SHP77 treated with DMSO at 0.1 percent for 48 hours (cell line): ENCODE measurements around the gene IRF9.

Source experiments
- DNase-seq: peaks from one replicate; lab custom pipeline; 2025; lab: John Stamatoyannopoulos, UW

Gene IRF9

DNA sequence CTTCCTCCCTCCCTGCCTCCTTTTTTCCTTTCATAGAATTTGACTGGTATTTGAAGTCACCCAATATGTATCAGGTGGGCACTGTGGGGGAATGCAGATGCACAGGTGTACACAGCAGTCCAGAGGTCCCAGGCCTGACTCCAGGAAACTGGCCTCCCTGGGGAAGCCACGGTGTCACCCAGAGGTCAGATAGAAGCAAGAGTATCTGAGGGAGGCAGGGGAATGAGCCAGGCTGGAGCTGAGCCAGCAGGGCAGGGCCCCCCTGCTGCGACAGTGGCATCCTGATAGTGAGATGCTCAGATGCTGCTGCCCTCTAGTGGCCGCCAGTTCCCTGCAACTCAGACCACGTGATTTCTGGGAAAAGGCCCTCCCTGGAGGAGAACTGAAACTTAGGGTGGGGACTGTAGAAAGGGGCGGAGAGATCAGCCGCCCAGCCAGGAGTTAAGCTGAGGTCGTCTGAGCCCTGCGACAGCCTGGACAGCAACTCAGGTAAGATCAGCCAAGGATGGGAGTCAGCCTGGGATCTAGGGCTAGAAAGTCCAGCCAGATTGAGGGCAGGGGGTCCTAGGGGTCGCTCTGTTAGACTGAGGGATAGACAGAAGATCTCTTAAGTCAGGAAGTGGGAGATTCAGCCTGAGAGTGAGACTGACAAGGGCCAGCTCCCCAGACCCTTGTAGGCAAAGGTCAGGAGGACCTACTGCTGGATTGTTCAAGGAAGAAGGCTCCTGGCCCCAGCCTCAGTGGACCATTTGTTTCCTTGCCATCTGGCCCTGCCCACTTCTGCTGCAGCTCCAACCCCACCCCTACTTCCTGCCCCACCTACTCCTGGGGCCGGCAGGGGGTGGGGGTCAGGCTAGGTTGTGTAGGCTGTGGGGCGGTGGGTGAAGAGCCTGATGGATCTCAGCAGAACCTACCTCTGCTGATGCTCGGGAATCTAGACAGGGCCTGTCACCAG is at the start of gene IRF9:
IRF9 (plus strand) TSS at position 416 of the 955 bp plus-strand sequence. CDS start 880 bp downstream, outside the sequence.
- peak; percentile 97 for DNase-seq

DNA sequence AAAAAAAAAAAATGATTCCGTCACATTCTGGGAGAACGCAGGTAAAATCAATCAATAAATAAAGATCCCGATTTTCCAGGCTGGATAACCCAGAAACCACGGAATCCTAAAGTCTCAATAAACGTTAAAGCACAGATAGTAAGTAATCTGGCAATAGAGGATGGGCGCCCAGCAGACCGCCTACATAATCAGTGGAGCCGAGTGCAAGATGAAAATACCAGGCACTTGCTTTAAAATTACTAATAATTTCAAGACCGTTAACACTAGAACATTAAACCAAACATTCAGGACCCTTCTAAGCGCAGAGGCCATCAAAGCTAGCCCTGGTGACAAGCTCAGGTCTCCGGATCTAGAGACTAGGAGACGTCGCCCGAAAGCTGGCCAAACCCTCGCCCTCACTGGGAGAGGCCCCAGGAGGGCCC is 47.7 kb upstream of the IRF9 start:
- DNase-seq = peak; percentile 50

- peak; percentile 98 for DNase-seq
These were observed 47.1 kb upstream of the IRF9 start for GRCh38 chr14:24113801-24114531.

DNA sequence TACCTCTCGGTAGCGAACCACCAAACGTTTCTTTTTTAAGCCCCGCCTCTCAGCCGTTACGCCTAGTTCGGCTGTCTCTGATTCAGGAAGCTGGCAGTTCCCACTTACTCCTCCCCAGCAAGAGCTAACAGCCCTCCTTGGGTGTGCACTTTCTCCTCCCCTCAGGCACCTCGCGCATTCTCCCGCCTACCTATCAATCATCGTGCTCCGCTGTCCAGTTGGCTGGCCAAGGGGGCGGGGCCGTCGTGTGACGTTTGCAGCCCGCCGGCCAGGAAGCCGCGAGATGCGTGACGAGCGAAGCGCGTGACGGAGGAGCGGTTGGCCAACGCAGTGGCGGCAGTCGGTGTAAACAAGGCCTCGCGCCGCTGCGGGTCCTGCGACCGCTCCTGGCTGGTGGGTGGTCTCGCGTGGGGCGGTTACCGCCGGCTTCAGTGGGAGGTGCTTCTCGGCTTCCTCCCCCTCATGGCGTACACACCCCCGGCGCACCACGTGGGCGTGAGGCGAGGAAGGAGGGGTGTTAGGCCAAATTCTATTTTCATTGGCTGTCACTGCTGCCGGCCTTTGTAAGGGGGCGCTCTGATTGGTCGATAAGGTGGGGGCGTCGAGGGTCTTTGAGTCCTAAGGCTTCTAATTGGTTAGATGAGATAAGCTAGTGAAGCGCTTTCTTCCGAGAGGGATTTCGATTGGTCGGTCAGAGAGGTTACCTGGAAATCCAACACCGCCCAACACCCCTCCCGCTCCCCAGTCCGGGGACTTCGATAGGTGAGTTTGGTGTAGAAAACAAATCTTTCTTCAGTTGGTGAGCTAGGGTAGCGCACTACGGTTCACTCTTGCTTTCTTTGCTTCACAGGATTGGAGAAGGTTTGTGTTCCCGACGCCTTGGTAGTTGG is 46.3 kb upstream of the IRF9 start, which contains the start of the genes DCAF11 and NRL:
DCAF11 (plus strand) TSS at position 246 of the 890 bp plus-strand sequence. CDS start 818 bp downstream, outside the sequence.
NRL (minus strand) TSS at position 418 of the 890 bp plus-strand sequence. CDS start 32,101 bp downstream, outside the sequence.
- DNase-seq = peak; percentile 100

GRCh38 chr14:24115422-24116127 is 45.5 kb upstream of the IRF9 start:
- no peak for DNase-seq

DNA sequence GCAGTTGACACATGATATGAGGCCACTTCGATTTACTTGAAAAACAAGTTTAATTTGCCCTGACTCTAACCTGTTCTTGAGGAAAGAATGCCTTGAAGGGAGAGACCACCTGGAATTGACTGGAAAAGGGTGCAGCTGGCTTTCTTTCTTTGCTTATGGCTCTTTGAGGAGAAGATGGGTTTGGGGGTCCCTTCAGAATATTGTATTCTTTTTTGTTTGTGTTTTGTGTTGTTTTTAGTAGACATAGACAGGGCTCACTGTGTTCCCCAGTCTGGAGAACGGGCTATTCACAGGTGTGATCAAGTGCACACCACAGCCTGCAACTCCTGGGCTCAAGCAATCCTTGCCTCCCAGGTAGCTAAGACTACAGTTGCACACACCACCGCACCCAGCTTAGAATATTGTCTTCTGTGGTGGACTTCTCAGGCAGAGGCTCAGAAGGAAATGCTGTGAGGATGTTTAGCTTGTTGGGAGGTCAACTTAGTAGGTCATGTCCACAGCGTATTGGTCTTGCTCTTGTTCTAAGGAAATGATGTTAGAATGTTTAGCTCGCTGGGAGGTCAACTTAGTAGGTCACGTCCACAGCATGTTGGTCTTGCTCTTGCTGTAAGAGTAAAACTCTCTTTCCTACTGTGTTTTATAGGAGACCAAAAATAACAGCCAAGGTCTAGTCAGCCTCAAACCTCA is 44.8 kb upstream of the IRF9 start:
- DNase-seq = no peak

GRCh38 chr14:24117179-24117578 is 43.9 kb upstream of the IRF9 start:
- DNase-seq = no peak

DNA sequence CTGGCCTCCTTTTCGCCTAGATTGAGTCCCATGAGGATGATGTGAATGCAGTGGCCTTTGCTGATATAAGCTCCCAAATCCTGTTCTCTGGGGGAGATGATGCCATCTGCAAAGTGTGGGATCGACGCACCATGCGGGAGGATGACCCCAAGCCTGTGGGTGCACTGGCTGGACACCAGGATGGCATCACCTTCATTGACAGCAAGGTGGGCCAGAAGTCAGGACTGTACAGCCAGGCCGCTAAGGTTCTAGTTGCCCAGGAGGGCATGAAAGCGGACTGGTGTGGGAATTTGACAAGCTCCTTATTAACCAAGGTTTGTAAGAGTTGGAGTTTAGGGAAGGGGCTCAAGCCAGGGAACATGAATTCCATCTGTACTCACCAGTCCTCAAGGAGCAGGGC is 41.4 kb upstream of the IRF9 start:
- no peak for DNase-seq

GRCh38 chr14:24121210-24121609 is 39.9 kb upstream of the IRF9 start:
- no peak for DNase-seq

- DNase-seq = no peak
These were observed 38.6 kb upstream of the IRF9 start for GRCh38 chr14:24122416-24122815.

- no peak for DNase-seq
These were observed 38.2 kb upstream of the IRF9 start for GRCh38 chr14:24122898-24123297.

DNA sequence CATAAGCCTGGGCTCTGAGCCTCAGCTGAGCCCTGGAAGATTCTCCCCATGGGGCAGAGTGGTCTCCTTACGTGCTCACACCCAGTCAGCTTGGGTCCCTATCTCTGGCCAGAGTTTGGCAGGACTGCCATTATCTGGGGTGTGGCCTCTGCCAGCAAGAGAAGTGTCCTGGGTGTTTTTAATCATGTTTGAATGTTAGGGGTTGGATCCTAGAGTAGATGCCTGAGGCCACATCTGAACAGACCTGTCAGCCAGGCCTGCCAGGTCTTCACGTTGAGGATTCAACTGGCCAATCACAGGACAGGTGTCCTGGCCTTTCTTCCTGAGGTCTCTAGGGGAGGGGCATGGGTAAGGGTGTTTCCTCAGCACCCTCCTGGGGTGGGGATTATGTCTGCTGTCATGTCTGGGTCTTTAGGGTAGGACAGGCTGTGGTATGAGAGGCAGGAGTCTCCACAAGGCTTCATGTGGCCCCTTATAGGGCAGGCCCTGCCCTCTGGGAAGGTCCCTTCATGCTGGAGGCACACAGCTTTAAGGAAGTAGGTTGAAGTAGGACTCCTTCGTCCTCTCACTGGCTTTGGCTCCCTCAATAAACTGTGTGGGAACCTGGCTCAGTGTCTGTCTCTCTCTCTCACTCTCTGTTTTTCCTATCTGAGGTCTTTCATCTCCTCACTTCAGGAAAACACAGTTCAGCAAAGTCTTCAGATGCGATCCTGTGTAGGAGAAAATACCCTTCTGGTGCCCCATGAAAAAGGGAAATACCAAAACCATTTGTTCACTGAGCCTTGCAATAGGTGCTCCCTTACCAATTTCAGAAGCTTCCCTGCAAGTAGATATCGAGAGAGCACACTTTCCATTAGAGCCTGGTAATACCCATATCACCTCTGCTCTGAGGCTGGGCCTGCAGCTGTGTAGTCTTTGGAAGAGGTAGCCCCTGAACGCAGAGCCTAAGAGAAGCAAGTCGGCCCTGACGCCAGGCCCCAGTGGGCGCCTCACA is 37.3 kb upstream of the IRF9 start:
- DNase-seq = no peak

- DNase-seq = no peak
These were observed 34.1 kb upstream of the IRF9 start for GRCh38 chr14:24126939-24127338.

GRCh38 chr14:24127673-24128072 is 33.4 kb upstream of the IRF9 start:
- DNase-seq = no peak

DNA sequence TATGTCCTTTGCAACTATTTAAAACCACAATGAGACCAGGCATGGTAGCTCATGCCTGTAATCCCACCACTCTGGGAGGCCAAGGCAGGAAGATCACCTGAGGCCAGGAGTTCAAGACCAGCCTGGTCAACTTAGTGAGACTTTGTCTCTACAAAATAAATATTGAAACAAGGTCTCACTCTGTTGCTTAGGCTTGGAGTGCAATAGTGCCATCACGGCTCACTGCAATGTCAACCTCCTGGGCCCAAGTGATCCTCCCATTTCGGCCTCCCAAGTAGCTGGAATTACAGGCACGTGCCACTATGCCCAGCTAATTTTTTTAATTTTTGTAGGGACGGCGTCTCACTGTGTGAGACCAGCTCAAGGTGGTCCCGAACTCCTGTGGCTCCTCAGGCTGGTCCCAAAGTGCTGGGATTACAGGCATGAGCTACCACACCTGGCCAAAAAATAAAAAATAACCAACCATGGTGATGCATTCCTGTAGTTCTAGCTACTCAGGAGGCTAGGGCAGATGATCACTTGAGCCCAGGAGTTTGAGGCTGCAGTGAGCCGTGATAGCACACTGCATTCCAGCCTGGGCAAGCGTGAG is 31.6 kb upstream of the IRF9 start:
- DNase-seq = no peak

- DNase-seq = no peak
These were observed 30.7 kb upstream of the IRF9 start, which contains the start of gene FITM1 for GRCh38 chr14:24130380-24130716. Gene FITM1 (plus strand): TSS chr14:24130659. CDS start chr14:24131564, 905 bp downstream.

DNA sequence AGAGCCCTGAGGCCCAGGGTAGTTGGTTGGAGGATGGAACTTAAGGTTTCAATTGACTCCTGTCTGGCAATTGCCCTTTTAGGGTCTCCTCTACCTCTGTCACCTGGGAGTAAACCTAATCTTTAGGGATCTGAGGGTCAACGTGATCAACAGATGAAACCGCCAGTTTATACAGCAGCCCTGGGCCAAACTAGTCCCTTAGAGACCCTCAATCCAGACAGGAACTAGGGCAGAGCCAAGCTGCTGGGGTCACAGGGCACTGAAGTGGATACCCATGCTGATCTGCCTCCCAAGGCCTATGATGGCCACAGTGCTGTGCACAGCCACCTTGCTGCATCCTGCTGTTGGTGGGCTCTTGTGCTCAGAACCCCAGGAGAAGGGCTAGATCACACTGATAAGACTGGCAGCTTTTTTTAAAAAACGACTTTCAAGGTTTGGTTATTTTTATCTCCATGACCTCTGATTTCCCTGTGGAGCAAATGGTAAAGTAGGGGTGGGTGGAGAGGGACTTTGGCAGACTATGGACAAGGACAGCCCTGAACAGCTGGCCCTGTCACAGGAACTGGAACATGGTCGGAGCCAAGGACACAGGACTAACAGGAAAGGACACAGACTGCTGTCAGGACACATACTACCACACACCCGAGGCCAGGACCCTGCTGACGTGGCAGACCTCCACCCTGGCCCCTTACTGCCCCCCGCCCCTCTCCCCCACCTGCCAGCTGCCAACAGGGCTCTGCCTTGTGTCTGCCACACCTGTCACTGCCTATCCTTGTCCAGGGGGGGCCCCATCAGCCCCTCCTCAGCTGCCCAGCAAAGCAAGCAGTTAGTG is 30.1 kb upstream of the IRF9 start:
- peak; percentile 61 for DNase-seq

DNA sequence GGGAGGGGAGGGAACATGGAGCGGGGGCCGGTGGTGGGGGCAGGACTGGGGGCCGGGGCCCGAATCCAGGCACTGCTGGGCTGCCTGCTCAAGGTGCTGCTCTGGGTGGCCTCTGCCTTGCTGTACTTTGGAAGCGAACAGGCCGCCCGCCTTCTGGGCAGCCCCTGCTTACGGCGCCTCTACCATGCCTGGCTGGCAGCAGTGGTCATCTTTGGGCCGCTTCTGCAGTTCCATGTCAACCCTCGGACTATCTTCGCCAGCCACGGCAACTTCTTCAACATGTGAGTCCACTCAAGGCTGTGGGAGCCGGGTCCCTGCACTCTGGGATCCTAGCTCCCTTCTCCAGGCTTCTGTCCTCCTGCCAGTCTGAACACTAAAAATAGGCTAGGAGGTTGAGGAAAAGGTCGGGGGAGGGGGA is 29.5 kb upstream of the IRF9 start:
- DNase-seq = no peak
